Fibroblast of lung (primary cell): ENCODE results near the gene SERPINB10.

Experiments
- EZH2 ChIP-seq: IDR thresholded peaks from 2 replicates; pipeline ENCODE4 v1.5.1; 2012; ENCODE audit warnings: low read length, control low read depth, mild to moderate bottlenecking; ENCODE audit errors: missing control alignments
- TF ChIP-seq, protein P1 (sequence below), 2 donors: IDR thresholded peaks in 1 of 2; conservative IDR thresholded peaks in 1 of 2; 1 replicate in 1 of 2; 2 replicates in 1 of 2; pipeline ENCODE4 v1.5.1; 2011 to 2012; ENCODE audit warnings: low read length in 2 of 2, control low read depth in 1 of 2, inconsistent platforms in 1 of 2, low read depth in 1 of 2, mild to moderate bottlenecking in 1 of 2

DNA sequence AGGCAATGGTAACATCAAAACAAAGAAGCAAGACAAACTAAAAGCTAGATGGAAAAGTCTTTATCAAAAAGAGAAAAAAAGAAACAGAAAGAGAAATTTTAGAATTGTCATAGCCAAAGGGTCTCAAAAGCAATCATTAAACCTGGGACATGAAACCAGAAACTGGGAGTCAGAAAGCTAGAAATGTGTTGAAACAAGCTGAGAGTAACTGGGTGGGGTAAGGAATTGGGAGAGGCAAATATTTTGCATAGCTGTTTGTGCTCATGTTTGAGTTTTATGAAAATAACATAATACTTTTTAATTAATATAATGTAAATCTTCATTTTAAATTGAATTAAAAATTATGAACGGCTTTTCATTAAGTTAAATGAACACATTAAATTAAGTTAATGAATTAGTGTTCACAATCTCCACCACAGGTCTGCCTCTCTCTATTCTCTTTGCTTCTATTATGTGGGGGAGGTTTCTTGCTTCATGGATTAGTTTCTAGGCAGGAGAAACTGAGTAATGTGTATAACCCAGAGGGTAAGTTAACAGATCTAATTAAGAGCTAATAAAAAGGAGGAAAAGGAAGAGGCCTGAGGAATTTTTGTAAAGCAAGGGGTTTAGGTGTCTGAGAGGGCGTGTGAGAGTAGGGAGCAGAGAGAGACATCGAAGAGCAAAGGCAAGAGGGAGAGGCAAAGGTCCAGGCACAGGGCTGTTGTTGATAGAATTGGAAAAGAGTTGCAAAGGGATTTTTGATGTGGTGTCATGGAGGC, 40.2 kb upstream of the SERPINB10 start:
- TF ChIP-seq, protein P1, sequence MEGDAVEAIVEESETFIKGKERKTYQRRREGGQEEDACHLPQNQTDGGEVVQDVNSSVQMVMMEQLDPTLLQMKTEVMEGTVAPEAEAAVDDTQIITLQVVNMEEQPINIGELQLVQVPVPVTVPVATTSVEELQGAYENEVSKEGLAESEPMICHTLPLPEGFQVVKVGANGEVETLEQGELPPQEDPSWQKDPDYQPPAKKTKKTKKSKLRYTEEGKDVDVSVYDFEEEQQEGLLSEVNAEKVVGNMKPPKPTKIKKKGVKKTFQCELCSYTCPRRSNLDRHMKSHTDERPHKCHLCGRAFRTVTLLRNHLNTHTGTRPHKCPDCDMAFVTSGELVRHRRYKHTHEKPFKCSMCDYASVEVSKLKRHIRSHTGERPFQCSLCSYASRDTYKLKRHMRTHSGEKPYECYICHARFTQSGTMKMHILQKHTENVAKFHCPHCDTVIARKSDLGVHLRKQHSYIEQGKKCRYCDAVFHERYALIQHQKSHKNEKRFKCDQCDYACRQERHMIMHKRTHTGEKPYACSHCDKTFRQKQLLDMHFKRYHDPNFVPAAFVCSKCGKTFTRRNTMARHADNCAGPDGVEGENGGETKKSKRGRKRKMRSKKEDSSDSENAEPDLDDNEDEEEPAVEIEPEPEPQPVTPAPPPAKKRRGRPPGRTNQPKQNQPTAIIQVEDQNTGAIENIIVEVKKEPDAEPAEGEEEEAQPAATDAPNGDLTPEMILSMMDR (conservative IDR thresholded peaks at IDR 0.05 in 1 of 2, IDR thresholded peaks at IDR 0.05 in 1 of 2; ENCODE audit: low read depth in 1 of 2, low read length in 2 of 2), result no peak
- TF ChIP-seq EZH2, result no peak
